Measurements from ENCODE around the gene NFIX. TPM values are rescaled to one million over a fixed set of nuclear protein-coding genes. Genes with fewer than 3 reads are reported as not detected.

Gene NFIX
- total RNA-seq, 1 donor = 114 TPM

GRCh38 chr19:13115936-13116281, 120.6 kb downstream of the NFIX start:
- no peak for DNase-seq (ENCODE audit: insufficient read length, low spot score, missing footprints)
- H4K20me1 ChIP-seq (ENCODE audit: insufficient read depth, low read length) = peaks cover 15% of the 10 kb centered on the region
- H3K36me3 ChIP-seq (ENCODE audit: insufficient read depth, low read length) = peaks cover 20% of the 10 kb centered on the region
- peaks cover 43% of the 10 kb centered on the region for H3K79me2 ChIP-seq (ENCODE audit: insufficient read depth, low read length)
- TF ChIP-seq, protein P1, sequence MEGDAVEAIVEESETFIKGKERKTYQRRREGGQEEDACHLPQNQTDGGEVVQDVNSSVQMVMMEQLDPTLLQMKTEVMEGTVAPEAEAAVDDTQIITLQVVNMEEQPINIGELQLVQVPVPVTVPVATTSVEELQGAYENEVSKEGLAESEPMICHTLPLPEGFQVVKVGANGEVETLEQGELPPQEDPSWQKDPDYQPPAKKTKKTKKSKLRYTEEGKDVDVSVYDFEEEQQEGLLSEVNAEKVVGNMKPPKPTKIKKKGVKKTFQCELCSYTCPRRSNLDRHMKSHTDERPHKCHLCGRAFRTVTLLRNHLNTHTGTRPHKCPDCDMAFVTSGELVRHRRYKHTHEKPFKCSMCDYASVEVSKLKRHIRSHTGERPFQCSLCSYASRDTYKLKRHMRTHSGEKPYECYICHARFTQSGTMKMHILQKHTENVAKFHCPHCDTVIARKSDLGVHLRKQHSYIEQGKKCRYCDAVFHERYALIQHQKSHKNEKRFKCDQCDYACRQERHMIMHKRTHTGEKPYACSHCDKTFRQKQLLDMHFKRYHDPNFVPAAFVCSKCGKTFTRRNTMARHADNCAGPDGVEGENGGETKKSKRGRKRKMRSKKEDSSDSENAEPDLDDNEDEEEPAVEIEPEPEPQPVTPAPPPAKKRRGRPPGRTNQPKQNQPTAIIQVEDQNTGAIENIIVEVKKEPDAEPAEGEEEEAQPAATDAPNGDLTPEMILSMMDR (IDR thresholded peaks at IDR 0.05; ENCODE audit: extremely low read depth, low read depth, low read length) = no peak
- peak overlapping the region; percentile 84 for H3K4me2 ChIP-seq (ENCODE audit: insufficient read depth, low read length)
- peaks cover 37% of the 10 kb centered on the region for H3K4me1 ChIP-seq (ENCODE audit: insufficient read depth, low read length)
- peak overlapping the region; percentile 91 for H3K27ac ChIP-seq (ENCODE audit: low read depth, low read length)
- no peaks in the 10 kb centered on the region for H3K27me3 ChIP-seq (ENCODE audit: insufficient read depth, low read length)
- peak overlapping the region; percentile 99 for H3K4me3 ChIP-seq (ENCODE audit: insufficient read depth, low read length)
- H3K9me3 ChIP-seq (ENCODE audit: low read depth, low read length) = no peaks in the 10 kb centered on the region
- peak overlapping the region; percentile 74 for H2AFZ ChIP-seq (ENCODE audit: low read length)

DNA sequence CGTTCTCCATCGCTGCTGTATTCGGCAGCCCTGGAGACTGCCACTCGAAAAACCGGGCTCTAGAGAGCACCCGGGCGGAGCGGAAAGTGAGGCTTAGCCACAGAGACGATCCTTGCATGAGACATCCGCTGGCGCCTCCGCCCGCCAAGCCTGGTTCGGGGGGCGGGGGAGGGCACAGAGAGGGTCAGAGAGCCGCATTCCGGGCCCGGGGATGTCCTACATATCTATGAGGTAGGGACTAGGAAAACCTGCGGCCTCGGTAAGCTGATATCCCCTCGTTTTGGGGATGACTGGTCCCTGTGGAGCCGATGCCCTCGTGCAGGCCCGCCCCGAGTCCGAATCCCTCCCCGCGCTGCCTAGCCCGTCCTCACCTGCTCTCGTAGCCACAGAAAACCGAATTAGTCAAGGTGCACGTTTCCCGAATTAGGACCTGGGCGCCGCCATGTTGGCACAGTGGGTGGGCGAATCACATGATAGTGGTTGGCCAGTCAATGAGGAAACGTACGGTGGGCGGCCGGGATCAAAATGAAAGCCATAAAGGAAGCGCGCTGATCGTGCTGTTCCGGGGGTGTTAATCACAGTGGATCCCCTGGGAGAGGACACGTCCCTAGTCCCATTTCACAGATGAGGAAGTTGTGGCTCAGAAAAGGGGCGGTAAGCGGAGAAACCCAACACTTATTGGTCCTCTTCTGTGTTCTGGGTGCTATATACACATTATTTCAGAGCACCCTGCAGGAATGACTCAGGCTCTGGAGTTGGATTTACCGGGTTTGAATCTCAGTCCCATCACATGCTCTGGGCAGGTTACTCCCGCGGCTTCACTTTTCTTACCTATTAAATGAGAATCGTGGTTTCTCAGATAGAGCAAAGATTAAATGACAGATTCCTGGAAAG, 121.3 kb downstream of the NFIX start, which contains the start of gene TRMT1:
Gene TRMT1 (minus strand): TSS at position 459 of the 894 bp plus-strand sequence. CDS start 341 bp downstream, at position 118.
- no peaks in the 10 kb centered on the region for H3K27me3 ChIP-seq (ENCODE audit: insufficient read depth, low read length)
- peak within 1 kb of the TSS; percentile 85 for H2AFZ ChIP-seq (ENCODE audit: low read length)
- H3K36me3 ChIP-seq (ENCODE audit: insufficient read depth, low read length) = peaks cover 20% of the 10 kb centered on the region
- peaks cover 44% of the 10 kb centered on the region for H3K4me1 ChIP-seq (ENCODE audit: insufficient read depth, low read length)
- H4K20me1 ChIP-seq (ENCODE audit: insufficient read depth, low read length) = peaks cover 21% of the 10 kb centered on the region
- H3K4me3 ChIP-seq (ENCODE audit: insufficient read depth, low read length) = peak within 1 kb of the TSS; percentile 99
- peaks cover 50% of the 10 kb centered on the region for H3K79me2 ChIP-seq (ENCODE audit: insufficient read depth, low read length)
- H3K4me2 ChIP-seq (ENCODE audit: insufficient read depth, low read length) = peak within 1 kb of the TSS; percentile 84
- TF ChIP-seq, protein P1 (IDR thresholded peaks at IDR 0.05; ENCODE audit: extremely low read depth, low read depth, low read length) = no peak
- peak; percentile 99 for DNase-seq (ENCODE audit: insufficient read length, low spot score, missing footprints)
- no peaks in the 10 kb centered on the region for H3K9me3 ChIP-seq (ENCODE audit: low read depth, low read length)
- peak within 1 kb of the TSS; percentile 91 for H3K27ac ChIP-seq (ENCODE audit: low read depth, low read length)

DNA sequence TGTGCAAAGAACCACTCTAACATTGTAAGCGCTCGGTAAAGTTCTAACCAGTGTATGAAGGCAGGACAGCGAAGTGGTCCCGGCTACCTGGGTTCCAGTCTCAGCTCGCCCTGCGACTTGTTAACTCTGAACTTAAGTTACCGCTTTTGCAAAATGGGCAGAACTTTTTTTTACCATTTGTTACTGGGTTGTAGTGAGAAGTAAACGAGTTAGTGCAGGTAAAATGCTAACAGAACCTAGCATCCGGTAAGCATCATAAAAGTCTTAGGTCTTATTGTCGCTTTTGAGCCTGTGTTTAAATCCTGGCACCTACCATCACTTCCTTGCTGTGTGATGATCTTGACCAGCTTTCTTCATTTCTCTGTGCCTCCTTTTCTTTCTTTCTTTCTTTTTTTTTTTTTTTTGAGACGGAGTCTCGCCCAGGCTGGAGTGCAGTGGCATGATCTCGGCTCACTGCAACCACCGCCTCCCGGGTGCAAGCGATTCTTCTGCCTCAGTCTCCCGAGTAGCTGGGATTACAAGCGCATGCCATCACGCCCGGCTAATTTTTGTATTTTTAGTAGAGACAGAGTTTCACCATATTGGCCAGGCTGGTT, 122.0 kb downstream of the NFIX start:
- DNase-seq (ENCODE audit: insufficient read length, low spot score, missing footprints) = no peak
- H3K79me2 ChIP-seq (ENCODE audit: insufficient read depth, low read length) = peaks cover 57% of the 10 kb centered on the region
- H3K27me3 ChIP-seq (ENCODE audit: insufficient read depth, low read length) = no peaks in the 10 kb centered on the region
- peak overlapping the region; percentile 99 for H3K4me3 ChIP-seq (ENCODE audit: insufficient read depth, low read length)
- peak overlapping the region; percentile 84 for H3K4me2 ChIP-seq (ENCODE audit: insufficient read depth, low read length)
- H3K36me3 ChIP-seq (ENCODE audit: insufficient read depth, low read length) = peaks cover 23% of the 10 kb centered on the region
- H3K4me1 ChIP-seq (ENCODE audit: insufficient read depth, low read length) = peaks cover 51% of the 10 kb centered on the region
- TF ChIP-seq, protein P1 (IDR thresholded peaks at IDR 0.05; ENCODE audit: extremely low read depth, low read depth, low read length) = no peak
- H3K9me3 ChIP-seq (ENCODE audit: low read depth, low read length) = no peaks in the 10 kb centered on the region
- H2AFZ ChIP-seq (ENCODE audit: low read length) = peak overlapping the region; percentile 85
- peak overlapping the region; percentile 91 for H3K27ac ChIP-seq (ENCODE audit: low read depth, low read length)
- peaks cover 28% of the 10 kb centered on the region for H4K20me1 ChIP-seq (ENCODE audit: insufficient read depth, low read length)
